ENCODE measurements around the gene MFNG. TPM values are rescaled to one million over a fixed set of nuclear protein-coding genes. Genes with fewer than 3 reads are reported as not detected.

The MFNG gene
- total RNA-seq, 1 experiment from 2014 or later, result 7.1 TPM

DNA sequence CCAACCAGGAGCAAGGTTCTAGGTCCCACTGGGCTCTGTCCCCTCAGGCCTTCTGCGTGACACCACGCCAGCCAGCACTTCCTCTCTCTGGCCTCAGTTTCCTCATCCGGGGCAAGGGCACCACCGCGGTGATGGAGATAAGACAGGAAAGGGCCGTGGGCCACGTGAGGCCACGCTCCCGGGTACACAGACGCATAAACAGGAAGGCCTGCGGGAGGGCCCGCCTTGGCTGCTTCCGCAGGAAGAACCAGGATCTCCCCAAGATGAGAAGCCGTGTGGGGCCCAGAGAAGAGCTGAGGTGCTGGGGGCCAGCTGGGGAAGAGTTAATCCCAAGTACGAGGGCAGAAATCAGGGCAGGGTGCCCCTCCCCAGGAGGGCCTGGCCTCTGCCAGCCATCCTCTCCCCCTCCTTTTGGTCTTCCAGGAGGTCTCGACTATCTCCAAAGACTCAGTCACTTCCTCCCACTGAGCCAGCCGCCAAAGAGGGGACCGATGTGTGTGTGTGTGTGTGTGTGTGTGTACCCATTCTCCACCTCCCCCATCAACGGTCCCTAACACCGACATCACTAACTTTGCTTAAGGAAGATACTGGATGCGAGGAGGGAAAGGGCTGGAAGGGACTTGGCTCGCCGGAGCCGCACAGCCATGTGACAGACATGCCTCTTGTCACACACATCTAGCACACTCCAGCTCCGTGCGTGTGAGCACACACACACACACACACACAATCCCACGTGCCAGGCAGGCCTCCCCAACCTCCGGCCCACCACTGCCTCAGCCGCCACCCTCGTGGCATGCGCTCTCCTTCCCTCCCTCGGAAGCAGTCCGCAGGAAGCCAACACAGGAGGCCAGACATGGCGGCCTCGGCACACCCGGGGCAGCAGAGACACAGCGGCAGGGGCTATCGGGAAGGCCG, 1.4 kb downstream of the MFNG start:
- in situ Hi-C loops (cut with HindIII; ENCODE audit: low pct_unique_long_range_greater_than_20kb, low sequenced_read_pairs) (no loop called here), intact Hi-C loops (cut with micrococcal nuclease; ENCODE audit: unreplicated experiment) (no loop called here)
- H3K9me3 ChIP-seq (ENCODE audit: control insufficient read depth, insufficient read depth, low read depth, low read length), result no peaks in the 10 kb centered on the region
- POLR2A ChIA-PET, result no interaction called here
- H3K27me3 ChIP-seq (ENCODE audit: control insufficient read depth, insufficient read depth, low read length), result no peaks in the 10 kb centered on the region
- no TSS peak for BruUV-seq (replicated peaks)
- H3K36me3 ChIP-seq (ENCODE audit: control insufficient read depth, insufficient read depth, low read length), result no peaks in the 10 kb centered on the region
- no peak for DNase-seq (ENCODE audit: low read depth, low spot score)
- no peak overlapping the region for H3K4me3 ChIP-seq (ENCODE audit: low read depth in 2 of 2, low read length in 2 of 2)
- no peak for TF ChIP-seq SIN3A (IDR thresholded peaks at IDR 0.05; ENCODE audit: borderline replicate concordance, insufficient read depth, low read depth, low read length)
- no peak for TF ChIP-seq TCF7L2 (IDR thresholded peaks at IDR 0.05; ENCODE audit: low read depth, low read length)
- TF ChIP-seq, protein P1, sequence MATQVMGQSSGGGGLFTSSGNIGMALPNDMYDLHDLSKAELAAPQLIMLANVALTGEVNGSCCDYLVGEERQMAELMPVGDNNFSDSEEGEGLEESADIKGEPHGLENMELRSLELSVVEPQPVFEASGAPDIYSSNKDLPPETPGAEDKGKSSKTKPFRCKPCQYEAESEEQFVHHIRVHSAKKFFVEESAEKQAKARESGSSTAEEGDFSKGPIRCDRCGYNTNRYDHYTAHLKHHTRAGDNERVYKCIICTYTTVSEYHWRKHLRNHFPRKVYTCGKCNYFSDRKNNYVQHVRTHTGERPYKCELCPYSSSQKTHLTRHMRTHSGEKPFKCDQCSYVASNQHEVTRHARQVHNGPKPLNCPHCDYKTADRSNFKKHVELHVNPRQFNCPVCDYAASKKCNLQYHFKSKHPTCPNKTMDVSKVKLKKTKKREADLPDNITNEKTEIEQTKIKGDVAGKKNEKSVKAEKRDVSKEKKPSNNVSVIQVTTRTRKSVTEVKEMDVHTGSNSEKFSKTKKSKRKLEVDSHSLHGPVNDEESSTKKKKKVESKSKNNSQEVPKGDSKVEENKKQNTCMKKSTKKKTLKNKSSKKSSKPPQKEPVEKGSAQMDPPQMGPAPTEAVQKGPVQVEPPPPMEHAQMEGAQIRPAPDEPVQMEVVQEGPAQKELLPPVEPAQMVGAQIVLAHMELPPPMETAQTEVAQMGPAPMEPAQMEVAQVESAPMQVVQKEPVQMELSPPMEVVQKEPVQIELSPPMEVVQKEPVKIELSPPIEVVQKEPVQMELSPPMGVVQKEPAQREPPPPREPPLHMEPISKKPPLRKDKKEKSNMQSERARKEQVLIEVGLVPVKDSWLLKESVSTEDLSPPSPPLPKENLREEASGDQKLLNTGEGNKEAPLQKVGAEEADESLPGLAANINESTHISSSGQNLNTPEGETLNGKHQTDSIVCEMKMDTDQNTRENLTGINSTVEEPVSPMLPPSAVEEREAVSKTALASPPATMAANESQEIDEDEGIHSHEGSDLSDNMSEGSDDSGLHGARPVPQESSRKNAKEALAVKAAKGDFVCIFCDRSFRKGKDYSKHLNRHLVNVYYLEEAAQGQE (IDR thresholded peaks at IDR 0.05; ENCODE audit: insufficient read depth in 1 of 2, low read depth in 2 of 2, low read length in 1 of 2), result no peak
- no peak for TF ChIP-seq POLR2AphosphoS5 (IDR thresholded peaks at IDR 0.05; ENCODE audit: low read depth, low read length)
- TF ChIP-seq CTCF (IDR thresholded peaks at IDR 0.05), result no peak
- H3K27ac ChIP-seq (ENCODE audit: low read length), result no peak overlapping the region
- CTCF ChIA-PET, result no interaction called here
- peaks cover 9% of the 10 kb centered on the region for H3K4me1 ChIP-seq (ENCODE audit: control insufficient read depth, insufficient read depth, low read length)
- no peak for ATAC-seq

DNA sequence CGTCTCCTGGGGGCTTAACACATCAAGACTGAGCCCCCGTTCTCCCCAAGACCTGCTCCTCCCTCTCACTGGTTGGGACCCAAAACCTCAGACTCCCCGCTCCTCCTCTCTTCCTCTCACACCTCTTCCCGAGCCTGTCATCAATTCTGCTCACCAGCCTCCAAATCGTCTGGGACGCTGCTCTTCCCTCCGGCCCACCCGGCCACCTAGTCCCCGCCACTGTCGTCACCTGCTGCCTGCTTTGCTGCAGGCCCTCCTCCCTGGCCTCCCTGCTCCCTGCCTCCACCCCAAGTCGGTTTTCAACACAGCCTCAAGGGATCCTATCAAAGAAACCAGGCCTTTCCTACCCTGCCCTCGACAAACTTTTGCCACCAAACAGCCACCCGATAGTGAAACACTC, 3.1 kb downstream of the MFNG start:
- Histone ChIP-seq H3K27me3 (ENCODE audit: control insufficient read depth, insufficient read depth, low read length) (no peaks in the 10 kb centered on the region), H3K4me3 (ENCODE audit: low read depth in 2 of 2, low read length in 2 of 2) (no peak overlapping the region), H3K9me3 (ENCODE audit: control insufficient read depth, insufficient read depth, low read depth, low read length) (no peaks in the 10 kb centered on the region), H3K36me3 (ENCODE audit: control insufficient read depth, insufficient read depth, low read length) (no peaks in the 10 kb centered on the region), H3K4me1 (ENCODE audit: control insufficient read depth, insufficient read depth, low read length) (peaks cover 9% of the 10 kb centered on the region), H3K27ac (ENCODE audit: low read length) (no peak overlapping the region)
- POLR2A ChIA-PET, result no interaction called here
- in situ Hi-C loops (cut with HindIII; ENCODE audit: low pct_unique_long_range_greater_than_20kb, low sequenced_read_pairs), result no loop called here
- TF ChIP-seq SIN3A (IDR thresholded peaks at IDR 0.05; ENCODE audit: borderline replicate concordance, insufficient read depth, low read depth, low read length) (no peak), CTCF (IDR thresholded peaks at IDR 0.05) (no peak), POLR2AphosphoS5 (IDR thresholded peaks at IDR 0.05; ENCODE audit: low read depth, low read length) (no peak), TCF7L2 (IDR thresholded peaks at IDR 0.05; ENCODE audit: low read depth, low read length) (no peak)
- TF ChIP-seq, protein P1 (IDR thresholded peaks at IDR 0.05; ENCODE audit: insufficient read depth in 1 of 2, low read depth in 2 of 2, low read length in 1 of 2), result no peak
- BruUV-seq (replicated peaks), result no TSS peak
- DNase-seq (ENCODE audit: low read depth, low spot score) (no peak), ATAC-seq (no peak)
- intact Hi-C loops (cut with micrococcal nuclease; ENCODE audit: unreplicated experiment), result no loop called here
- CTCF ChIA-PET, result interaction anchor here (0.5 to 0.9 kb wide), 2 partner anchors 36 to 378 kb away, joined by 3 to 6 read pairs; no protein-coding TSS in a partner anchor

All from Panc1 (cell line).